H9 (cell line): ENCODE measurements around the gene ARHGEF33. TPM values are rescaled to one million over a fixed set of nuclear protein-coding genes. Genes with fewer than 3 reads are reported as not detected.

Experiments used
- DNase-seq: peaks from one replicate; pipeline ENCODE4 v3.0.0-alpha.2; 2017
- H2AFZ ChIP-seq: one replicate; pipeline ENCODE4 v1.6.1; 2013; ENCODE audit warnings: mild to moderate bottlenecking, low read length, control low read depth, moderate library complexity
- H2AK5ac ChIP-seq: 2 replicates; pipeline ENCODE4 v1.6.1; 2013; ENCODE audit warnings: low read length, control low read depth, mixed read lengths; ENCODE audit not compliant: insufficient read length
- H2BK120ac ChIP-seq: one replicate; pipeline ENCODE4 v1.6.1; 2013; ENCODE audit warnings: low read depth, mild to moderate bottlenecking, low read length, control low read depth, inconsistent platforms; ENCODE audit not compliant: poor library complexity, severe bottlenecking
- H2BK12ac ChIP-seq: 2 replicates; pipeline ENCODE4 v1.6.1; 2013; ENCODE audit warnings: low read length, control low read depth, mixed read lengths, low read depth; ENCODE audit not compliant: insufficient read length
- H2BK15ac ChIP-seq: 2 replicates; pipeline ENCODE4 v1.6.1; 2013; ENCODE audit warnings: low read depth, low read length, control low read depth
- H2BK20ac ChIP-seq: one replicate; pipeline ENCODE4 v1.6.1; 2013; ENCODE audit warnings: low read depth, mild to moderate bottlenecking, low read length, control low read depth, inconsistent platforms; ENCODE audit not compliant: poor library complexity, severe bottlenecking
- H2BK5ac ChIP-seq: 2 replicates; pipeline ENCODE4 v1.6.1; 2013; ENCODE audit warnings: low read length, control low read depth, mixed read lengths; ENCODE audit not compliant: insufficient read length
- H3K14ac ChIP-seq: 2 replicates; pipeline ENCODE4 v1.6.1; 2013; ENCODE audit warnings: low read length, control low read depth; ENCODE audit not compliant: insufficient read depth
- H3K18ac ChIP-seq: 2 replicates; pipeline ENCODE4 v1.6.1; 2013; ENCODE audit warnings: low read depth, mild to moderate bottlenecking, mixed read lengths, low read length, control low read depth; ENCODE audit not compliant: insufficient read length
- H3K23ac ChIP-seq: 2 replicates; pipeline ENCODE4 v1.6.1; 2013; ENCODE audit warnings: low read length, control low read depth, mixed read lengths, low read depth; ENCODE audit not compliant: insufficient read length
- H3K23me2 ChIP-seq: 2 replicates; pipeline ENCODE4 v1.6.1; 2013; ENCODE audit warnings: low read depth, mild to moderate bottlenecking, mixed read lengths, low read length, control low read depth; ENCODE audit not compliant: insufficient read length, poor library complexity, severe bottlenecking
- H3K27ac ChIP-seq: 2 replicates; pipeline ENCODE4 v1.5.1; 2013; ENCODE audit warnings: low read length, control low read depth, mixed read lengths, low read depth; ENCODE audit not compliant: insufficient read length
- H3K27me3 ChIP-seq: 2 replicates; pipeline ENCODE4 v1.6.1; 2013; ENCODE audit warnings: low read length, control low read depth, inconsistent platforms; ENCODE audit not compliant: insufficient read depth
- H3K4ac ChIP-seq: 2 replicates; pipeline ENCODE4 v1.6.1; 2013; ENCODE audit warnings: low read depth, mild to moderate bottlenecking, control low read depth, inconsistent platforms, low read length, moderate library complexity
- H3K4me1 ChIP-seq: 2 replicates; pipeline ENCODE4 v1.6.1; 2013; ENCODE audit warnings: low read length, control low read depth, inconsistent platforms; ENCODE audit not compliant: insufficient read depth
- H3K4me2 ChIP-seq: 2 replicates; pipeline ENCODE4 v1.6.1; 2013; ENCODE audit warnings: low read length, control low read depth, mixed read lengths; ENCODE audit not compliant: insufficient read length, insufficient read depth
- H3K56ac ChIP-seq: 2 replicates; pipeline ENCODE4 v1.6.1; 2013; ENCODE audit warnings: low read depth, mild to moderate bottlenecking, mixed read lengths, low read length, control low read depth; ENCODE audit not compliant: insufficient read length
- H3K79me1 ChIP-seq: 2 replicates; pipeline ENCODE4 v1.6.1; 2013; ENCODE audit warnings: low read depth, mild to moderate bottlenecking, moderate library complexity, low read length, control low read depth, inconsistent platforms; ENCODE audit not compliant: insufficient read depth, poor library complexity, severe bottlenecking
- H3K79me2 ChIP-seq: 2 replicates; pipeline ENCODE4 v1.6.1; 2013; ENCODE audit warnings: low read length, control low read depth, inconsistent platforms; ENCODE audit not compliant: insufficient read depth
- H3K9ac ChIP-seq: 2 replicates; pipeline ENCODE4 v1.6.1; 2013; ENCODE audit warnings: low read length, control low read depth, mixed read lengths; ENCODE audit not compliant: insufficient read length; ENCODE audit errors: extremely low read depth
- H3K9me3 ChIP-seq: one replicate; pipeline ENCODE4 v1.6.1; 2013; ENCODE audit warnings: low read depth, low read length, inconsistent platforms; ENCODE audit not compliant: control insufficient read depth
- H3T11ph ChIP-seq: one replicate; pipeline ENCODE4 v1.6.1; 2013; ENCODE audit warnings: mild to moderate bottlenecking, low read length, control low read depth, inconsistent platforms
- H4K20me1 ChIP-seq: one replicate; pipeline ENCODE4 v1.6.1; 2013; ENCODE audit not compliant: control insufficient read depth, insufficient read length, insufficient read depth
- H4K5ac ChIP-seq: 2 replicates; pipeline ENCODE4 v1.6.1; 2013; ENCODE audit warnings: low read depth, mild to moderate bottlenecking, mixed read lengths, low read length, control low read depth; ENCODE audit not compliant: insufficient read length
- H4K8ac ChIP-seq: replicated peaks from 2 replicates; pipeline ENCODE4 v1.6.1; 2013; ENCODE audit warnings: low read length, control low read depth, mixed read lengths, low read depth; ENCODE audit not compliant: insufficient read length
- H4K91ac ChIP-seq: 2 replicates; pipeline ENCODE4 v1.6.1; 2013; ENCODE audit warnings: low read depth, mild to moderate bottlenecking, moderate library complexity, mixed read lengths, low read length, control low read depth; ENCODE audit not compliant: insufficient read length
- H3K27ac Mint-ChIP-seq, 3 experiments: 2 replicates in 2 of 3; 3 replicates in 1 of 3; pipeline ENCODE4 v1.8.0; 2020 to 2021; ENCODE audit warnings: mixed read lengths in 3 of 3, mild to moderate bottlenecking in 1 of 3, moderate library complexity in 1 of 3
- H3K27me3 Mint-ChIP-seq: 2 replicates; pipeline ENCODE4 v1.8.0; 2021; ENCODE audit warnings: low read depth, mild to moderate bottlenecking, moderate library complexity, mixed read lengths
- H3K36me3 Mint-ChIP-seq, 3 experiments: 2 replicates in 2 of 3; 3 replicates in 1 of 3; pipeline ENCODE4 v1.8.0; 2020 to 2021; ENCODE audit warnings: low read depth in 3 of 3, mixed read lengths in 3 of 3; ENCODE audit not compliant: insufficient read depth in 1 of 3
- H3K4me1 Mint-ChIP-seq, 2 experiments: 2 replicates each; pipeline ENCODE4 v1.8.0; 2020; ENCODE audit warnings: mixed read lengths in 2 of 2
- H3K4me3 Mint-ChIP-seq, 2 experiments: 2 replicates in 1 of 2; 3 replicates in 1 of 2; pipeline ENCODE4 v1.8.0; 2020 to 2021; ENCODE audit warnings: mild to moderate bottlenecking in 2 of 2, mixed read lengths in 2 of 2, moderate library complexity in 1 of 2
- H3K9me3 Mint-ChIP-seq, 2 experiments: 2 replicates in 1 of 2; 3 replicates in 1 of 2; pipeline ENCODE4 v1.8.0; 2020; ENCODE audit warnings: mild to moderate bottlenecking in 2 of 2, mixed read lengths in 2 of 2, moderate library complexity in 1 of 2
- WGBS: extraction: QIAGEN DNeasy Blood & Tissue Kit; methylation state at CpG from one replicate; pipeline ENCODE4 v1.1.7; 2013; ENCODE audit warnings: missing lambda C conversion rate, low lambda C conversion rate, mixed read lengths; ENCODE audit not compliant: insufficient read length; ENCODE audit errors: extremely low coverage; 5-methylcytosine and 5-hydroxymethylcytosine counted together
- total RNA-seq: library from RNA; stranded (reverse); gene quantifications from 2 replicates; pipeline ENCODE4 v1.2.1, GENCODE V29; 2021
- TF ChIP-seq, protein P1 (sequence below): fragments of 200-600 bp; sonication (generic); conservative IDR thresholded peaks from 3 replicates; pipeline ENCODE4 v1.8.0; 2021; ENCODE audit warnings: antibody characterized with exemption, mild to moderate bottlenecking

ARHGEF33 gene
- total RNA-seq, 1 experiment from 2014 or later, result 0.92 TPM

- no peak overlapping the region for H2BK15ac ChIP-seq
- TF ChIP-seq, protein P1, sequence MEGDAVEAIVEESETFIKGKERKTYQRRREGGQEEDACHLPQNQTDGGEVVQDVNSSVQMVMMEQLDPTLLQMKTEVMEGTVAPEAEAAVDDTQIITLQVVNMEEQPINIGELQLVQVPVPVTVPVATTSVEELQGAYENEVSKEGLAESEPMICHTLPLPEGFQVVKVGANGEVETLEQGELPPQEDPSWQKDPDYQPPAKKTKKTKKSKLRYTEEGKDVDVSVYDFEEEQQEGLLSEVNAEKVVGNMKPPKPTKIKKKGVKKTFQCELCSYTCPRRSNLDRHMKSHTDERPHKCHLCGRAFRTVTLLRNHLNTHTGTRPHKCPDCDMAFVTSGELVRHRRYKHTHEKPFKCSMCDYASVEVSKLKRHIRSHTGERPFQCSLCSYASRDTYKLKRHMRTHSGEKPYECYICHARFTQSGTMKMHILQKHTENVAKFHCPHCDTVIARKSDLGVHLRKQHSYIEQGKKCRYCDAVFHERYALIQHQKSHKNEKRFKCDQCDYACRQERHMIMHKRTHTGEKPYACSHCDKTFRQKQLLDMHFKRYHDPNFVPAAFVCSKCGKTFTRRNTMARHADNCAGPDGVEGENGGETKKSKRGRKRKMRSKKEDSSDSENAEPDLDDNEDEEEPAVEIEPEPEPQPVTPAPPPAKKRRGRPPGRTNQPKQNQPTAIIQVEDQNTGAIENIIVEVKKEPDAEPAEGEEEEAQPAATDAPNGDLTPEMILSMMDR, result no peak
- no peaks in the 10 kb centered on the region for H4K20me1 ChIP-seq
- H3T11ph ChIP-seq, result no peak overlapping the region
- H2AK5ac ChIP-seq, result no peak overlapping the region
- Mint-ChIP-seq H3K36me3 (no peaks in the 10 kb centered on the region), H3K27me3 (no peaks in the 10 kb centered on the region), H3K4me3 (no peak overlapping the region), H3K4me1 (no peaks in the 10 kb centered on the region), H3K9me3 (no peaks in the 10 kb centered on the region), H3K27ac (no peak overlapping the region; a peak in 1 of 7 replicates)
- no peaks in the 10 kb centered on the region for H3K23me2 ChIP-seq
- no peak overlapping the region for H2BK12ac ChIP-seq
- no peak overlapping the region for H3K18ac ChIP-seq
- H3K79me1 ChIP-seq, result no peaks in the 10 kb centered on the region
- no peak overlapping the region for H3K27ac ChIP-seq
- no peaks in the 10 kb centered on the region for H3K9me3 ChIP-seq
- H3K9ac ChIP-seq, result no peak overlapping the region
- H2BK20ac ChIP-seq, result no peak overlapping the region
- H3K14ac ChIP-seq, result no peak overlapping the region
- no peak overlapping the region for H4K91ac ChIP-seq
- no peaks in the 10 kb centered on the region for H3K79me2 ChIP-seq
- no peak overlapping the region for H3K56ac ChIP-seq
- no peak overlapping the region for H2BK120ac ChIP-seq
- DNase-seq, result no peak
- H3K4me1 ChIP-seq, result no peaks in the 10 kb centered on the region
- H4K5ac ChIP-seq, result no peak overlapping the region
- H3K23ac ChIP-seq, result no peak overlapping the region
- H3K4ac ChIP-seq, result no peak overlapping the region
- H4K8ac ChIP-seq, result no peak overlapping the region
- no CpG with 5 or more reads among the region's 5 CpGs for WGBS
- no peak overlapping the region for H2AFZ ChIP-seq
- H3K4me2 ChIP-seq, result no peak overlapping the region
- no peak overlapping the region for H2BK5ac ChIP-seq
- no peaks in the 10 kb centered on the region for H3K27me3 ChIP-seq
Measured at GRCh38 chr2:38934742-38935141, 45.1 kb downstream of the ARHGEF33 start.
